GM23338 (cell line): ENCODE data around the gene COA8.

ENCODE experiments used
- CREB1 ChIP-seq: fragments of 250-450 bp; sonication (Bioruptor Pico); IDR thresholded peaks from 2 replicates; pipeline ENCODE4 v1.5.0; 2020; ENCODE audit warnings: low read depth, mild to moderate bottlenecking, moderate library complexity
- CTCF ChIP-seq, 2 experiments: fragments of 200-600 bp in 1 of 2; sonication (generic) in 1 of 2; conservative IDR thresholded peaks; 2 replicates each; pipeline versions ENCODE4 v1.5.1 to v1.6.1; 2016 to 2017; ENCODE audit warnings: antibody characterized with exemption in 2 of 2, low read depth in 2 of 2, mild to moderate bottlenecking in 2 of 2, moderate library complexity in 1 of 2
- EZH2 ChIP-seq: fragments of 200-600 bp; sonication (generic); IDR thresholded peaks from one replicate; pipeline ENCODE4 v1.8.0; 2017; ENCODE audit warnings: antibody characterized with exemption, mild to moderate bottlenecking, low read depth; ENCODE audit not compliant: unreplicated experiment
- EZH2phosphoT487 ChIP-seq: fragments of 200-600 bp; sonication (generic); IDR thresholded peaks from one replicate; pipeline ENCODE4 v1.8.1; 2018; ENCODE audit warnings: antibody characterized with exemption; ENCODE audit not compliant: unreplicated experiment
- POLR2AphosphoS5 ChIP-seq: IDR thresholded peaks from 2 replicates; pipeline ENCODE4 v1.6.1; 2016; ENCODE audit warnings: antibody characterized with exemption, low read depth
- REST ChIP-seq: IDR thresholded peaks from one replicate; pipeline ENCODE4 v1.6.1; 2018; ENCODE audit warnings: antibody characterized with exemption; ENCODE audit not compliant: unreplicated experiment
- ZNF114 ChIP-seq: fragments of 250-450 bp; sonication (Bioruptor Pico); IDR thresholded peaks from 2 replicates; pipeline ENCODE4 v1.5.0; 2020; ENCODE audit warnings: mild to moderate bottlenecking, moderate library complexity

- TF ChIP-seq EZH2 (no peak), CTCF (conservative IDR thresholded peaks at IDR 0.05; ENCODE audit: low read depth in 2 of 2) (no peak), POLR2AphosphoS5 (peak; percentile 67), ZNF114 (CRISPR knock-in tag) (no peak), CREB1 (CRISPR knock-in tag) (peak; percentile 91), REST (no peak), EZH2phosphoT487 (no peak)
Measured at GRCh38 chr14:103528587-103529382, 34.0 kb upstream of the COA8 start, which contains the start of gene TRMT61A.
